H9 (cell line): Measurements from ENCODE around the gene DNAH12. TPM values are rescaled to one million over a fixed set of nuclear protein-coding genes. Genes with fewer than 3 reads are reported as not detected.

Experiments used
- DNase-seq: peaks from one replicate; pipeline ENCODE4 v3.0.0-alpha.2; 2017
- H2AFZ ChIP-seq: one replicate; pipeline ENCODE4 v1.6.1; 2013; ENCODE audit warnings: mild to moderate bottlenecking, low read length, control low read depth, moderate library complexity
- H2AK5ac ChIP-seq: 2 replicates; pipeline ENCODE4 v1.6.1; 2013; ENCODE audit warnings: low read length, control low read depth, mixed read lengths; ENCODE audit not compliant: insufficient read length
- H2BK120ac ChIP-seq: one replicate; pipeline ENCODE4 v1.6.1; 2013; ENCODE audit warnings: low read depth, mild to moderate bottlenecking, low read length, control low read depth, inconsistent platforms; ENCODE audit not compliant: poor library complexity, severe bottlenecking
- H2BK12ac ChIP-seq: 2 replicates; pipeline ENCODE4 v1.6.1; 2013; ENCODE audit warnings: low read length, control low read depth, mixed read lengths, low read depth; ENCODE audit not compliant: insufficient read length
- H2BK15ac ChIP-seq: 2 replicates; pipeline ENCODE4 v1.6.1; 2013; ENCODE audit warnings: low read depth, low read length, control low read depth
- H2BK20ac ChIP-seq: one replicate; pipeline ENCODE4 v1.6.1; 2013; ENCODE audit warnings: low read depth, mild to moderate bottlenecking, low read length, control low read depth, inconsistent platforms; ENCODE audit not compliant: poor library complexity, severe bottlenecking
- H2BK5ac ChIP-seq: 2 replicates; pipeline ENCODE4 v1.6.1; 2013; ENCODE audit warnings: low read length, control low read depth, mixed read lengths; ENCODE audit not compliant: insufficient read length
- H3K14ac ChIP-seq: 2 replicates; pipeline ENCODE4 v1.6.1; 2013; ENCODE audit warnings: low read length, control low read depth; ENCODE audit not compliant: insufficient read depth
- H3K18ac ChIP-seq: 2 replicates; pipeline ENCODE4 v1.6.1; 2013; ENCODE audit warnings: low read depth, mild to moderate bottlenecking, mixed read lengths, low read length, control low read depth; ENCODE audit not compliant: insufficient read length
- H3K23ac ChIP-seq: 2 replicates; pipeline ENCODE4 v1.6.1; 2013; ENCODE audit warnings: low read length, control low read depth, mixed read lengths, low read depth; ENCODE audit not compliant: insufficient read length
- H3K23me2 ChIP-seq: 2 replicates; pipeline ENCODE4 v1.6.1; 2013; ENCODE audit warnings: low read depth, mild to moderate bottlenecking, mixed read lengths, low read length, control low read depth; ENCODE audit not compliant: insufficient read length, poor library complexity, severe bottlenecking
- H3K27ac ChIP-seq: 2 replicates; pipeline ENCODE4 v1.5.1; 2013; ENCODE audit warnings: low read length, control low read depth, mixed read lengths, low read depth; ENCODE audit not compliant: insufficient read length
- H3K27me3 ChIP-seq: 2 replicates; pipeline ENCODE4 v1.6.1; 2013; ENCODE audit warnings: low read length, control low read depth, inconsistent platforms; ENCODE audit not compliant: insufficient read depth
- H3K4ac ChIP-seq: 2 replicates; pipeline ENCODE4 v1.6.1; 2013; ENCODE audit warnings: low read depth, mild to moderate bottlenecking, control low read depth, inconsistent platforms, low read length, moderate library complexity
- H3K4me1 ChIP-seq: 2 replicates; pipeline ENCODE4 v1.6.1; 2013; ENCODE audit warnings: low read length, control low read depth, inconsistent platforms; ENCODE audit not compliant: insufficient read depth
- H3K4me2 ChIP-seq: 2 replicates; pipeline ENCODE4 v1.6.1; 2013; ENCODE audit warnings: low read length, control low read depth, mixed read lengths; ENCODE audit not compliant: insufficient read length, insufficient read depth
- H3K56ac ChIP-seq: 2 replicates; pipeline ENCODE4 v1.6.1; 2013; ENCODE audit warnings: low read depth, mild to moderate bottlenecking, mixed read lengths, low read length, control low read depth; ENCODE audit not compliant: insufficient read length
- H3K79me1 ChIP-seq: 2 replicates; pipeline ENCODE4 v1.6.1; 2013; ENCODE audit warnings: low read depth, mild to moderate bottlenecking, moderate library complexity, low read length, control low read depth, inconsistent platforms; ENCODE audit not compliant: insufficient read depth, poor library complexity, severe bottlenecking
- H3K79me2 ChIP-seq: 2 replicates; pipeline ENCODE4 v1.6.1; 2013; ENCODE audit warnings: low read length, control low read depth, inconsistent platforms; ENCODE audit not compliant: insufficient read depth
- H3K9ac ChIP-seq: 2 replicates; pipeline ENCODE4 v1.6.1; 2013; ENCODE audit warnings: low read length, control low read depth, mixed read lengths; ENCODE audit not compliant: insufficient read length; ENCODE audit errors: extremely low read depth
- H3K9me3 ChIP-seq: one replicate; pipeline ENCODE4 v1.6.1; 2013; ENCODE audit warnings: low read depth, low read length, inconsistent platforms; ENCODE audit not compliant: control insufficient read depth
- H3T11ph ChIP-seq: one replicate; pipeline ENCODE4 v1.6.1; 2013; ENCODE audit warnings: mild to moderate bottlenecking, low read length, control low read depth, inconsistent platforms
- H4K20me1 ChIP-seq: one replicate; pipeline ENCODE4 v1.6.1; 2013; ENCODE audit not compliant: control insufficient read depth, insufficient read length, insufficient read depth
- H4K5ac ChIP-seq: 2 replicates; pipeline ENCODE4 v1.6.1; 2013; ENCODE audit warnings: low read depth, mild to moderate bottlenecking, mixed read lengths, low read length, control low read depth; ENCODE audit not compliant: insufficient read length
- H4K8ac ChIP-seq: replicated peaks from 2 replicates; pipeline ENCODE4 v1.6.1; 2013; ENCODE audit warnings: low read length, control low read depth, mixed read lengths, low read depth; ENCODE audit not compliant: insufficient read length
- H4K91ac ChIP-seq: 2 replicates; pipeline ENCODE4 v1.6.1; 2013; ENCODE audit warnings: low read depth, mild to moderate bottlenecking, moderate library complexity, mixed read lengths, low read length, control low read depth; ENCODE audit not compliant: insufficient read length
- H3K27ac Mint-ChIP-seq, 3 experiments: 2 replicates in 2 of 3; 3 replicates in 1 of 3; pipeline ENCODE4 v1.8.0; 2020 to 2021; ENCODE audit warnings: mixed read lengths in 3 of 3, mild to moderate bottlenecking in 1 of 3, moderate library complexity in 1 of 3
- H3K27me3 Mint-ChIP-seq: 2 replicates; pipeline ENCODE4 v1.8.0; 2021; ENCODE audit warnings: low read depth, mild to moderate bottlenecking, moderate library complexity, mixed read lengths
- H3K36me3 Mint-ChIP-seq, 3 experiments: 2 replicates in 2 of 3; 3 replicates in 1 of 3; pipeline ENCODE4 v1.8.0; 2020 to 2021; ENCODE audit warnings: low read depth in 3 of 3, mixed read lengths in 3 of 3; ENCODE audit not compliant: insufficient read depth in 1 of 3
- H3K4me1 Mint-ChIP-seq, 2 experiments: 2 replicates each; pipeline ENCODE4 v1.8.0; 2020; ENCODE audit warnings: mixed read lengths in 2 of 2
- H3K4me3 Mint-ChIP-seq, 2 experiments: 2 replicates in 1 of 2; 3 replicates in 1 of 2; pipeline ENCODE4 v1.8.0; 2020 to 2021; ENCODE audit warnings: mild to moderate bottlenecking in 2 of 2, mixed read lengths in 2 of 2, moderate library complexity in 1 of 2
- H3K9me3 Mint-ChIP-seq, 2 experiments: 2 replicates in 1 of 2; 3 replicates in 1 of 2; pipeline ENCODE4 v1.8.0; 2020; ENCODE audit warnings: mild to moderate bottlenecking in 2 of 2, mixed read lengths in 2 of 2, moderate library complexity in 1 of 2
- CTCF ChIP-seq: fragments of 200-600 bp; sonication (generic); conservative IDR thresholded peaks from 3 replicates; pipeline ENCODE4 v1.8.0; 2021; ENCODE audit warnings: antibody characterized with exemption, mild to moderate bottlenecking
- WGBS: extraction: QIAGEN DNeasy Blood & Tissue Kit; methylation state at CpG from one replicate; pipeline ENCODE4 v1.1.7; 2013; ENCODE audit warnings: missing lambda C conversion rate, low lambda C conversion rate, mixed read lengths; ENCODE audit not compliant: insufficient read length; ENCODE audit errors: extremely low coverage; 5-methylcytosine and 5-hydroxymethylcytosine counted together
- total RNA-seq: library from RNA; stranded (reverse); gene quantifications from 2 replicates; pipeline ENCODE4 v1.2.1, GENCODE V29; 2021

The DNAH12 gene
- total RNA-seq, 1 experiment from 2014 or later, result not detected

DNA sequence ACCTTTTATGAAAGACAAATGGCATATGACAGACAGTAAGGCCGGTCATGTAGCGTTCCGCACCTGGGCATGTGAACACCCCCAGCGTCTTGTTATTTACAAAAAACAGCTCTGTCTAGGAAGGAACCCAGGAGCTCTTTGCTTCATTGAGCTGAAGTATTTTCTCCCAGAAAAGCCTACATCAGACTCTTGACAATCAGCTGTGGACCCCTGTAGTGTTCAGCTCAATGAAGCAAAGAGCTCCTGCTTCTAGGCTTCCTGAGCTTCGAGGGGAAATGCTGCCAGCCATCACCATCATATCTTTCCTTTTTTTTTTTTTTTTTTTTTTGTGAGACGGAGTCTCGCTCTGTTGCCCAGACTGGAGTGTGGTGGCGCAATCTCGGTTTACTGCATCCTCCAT, 255.7 kb downstream of the DNAH12 start:
- Mint-ChIP-seq H3K4me1 (no peaks in the 10 kb centered on the region), H3K36me3 (peaks cover 0 to 7% (median 0%) of the 10 kb centered on the region in 3 experiments; a peak in 2 of 7 replicates)
- no peak for DNase-seq

More for the DNA sequence above, 255.7 kb downstream of the DNAH12 start:
- H2BK12ac ChIP-seq, result no peak overlapping the region
- no peak overlapping the region for H3K9ac ChIP-seq
- no peaks in the 10 kb centered on the region for H4K20me1 ChIP-seq
- H3K18ac ChIP-seq, result no peak overlapping the region
- Mint-ChIP-seq H3K4me3 (no peak overlapping the region), H3K27me3 (no peaks in the 10 kb centered on the region), H3K9me3 (peaks cover 6 to 7% of the 10 kb centered on the region in 2 experiments; a peak in 3 of 5 replicates), H3K27ac (no peak overlapping the region)
- no peak overlapping the region for H3K56ac ChIP-seq
- H2AK5ac ChIP-seq, result no peak overlapping the region
- H3K4me2 ChIP-seq, result no peak overlapping the region
- no peak overlapping the region for H3K23ac ChIP-seq
- H3K27me3 ChIP-seq, result no peaks in the 10 kb centered on the region
- H2BK15ac ChIP-seq, result no peak overlapping the region
- H3K4ac ChIP-seq, result no peak overlapping the region
- no peak overlapping the region for H3K14ac ChIP-seq
- no peaks in the 10 kb centered on the region for H3K4me1 ChIP-seq
- WGBS, result no CpG with 5 or more reads among the region's 9 CpGs
- H3T11ph ChIP-seq, result no peak overlapping the region
- no peak overlapping the region for H2BK120ac ChIP-seq
- H3K9me3 ChIP-seq, result no peaks in the 10 kb centered on the region
- no peak overlapping the region for H4K91ac ChIP-seq
- no peaks in the 10 kb centered on the region for H3K79me2 ChIP-seq
- no peak overlapping the region for H4K8ac ChIP-seq
- H2AFZ ChIP-seq, result no peak overlapping the region
- no peak overlapping the region for H4K5ac ChIP-seq
- H2BK5ac ChIP-seq, result no peak overlapping the region
- no peaks in the 10 kb centered on the region for H3K79me1 ChIP-seq
- H3K23me2 ChIP-seq, result no peaks in the 10 kb centered on the region
- TF ChIP-seq CTCF, result no peak
- H2BK20ac ChIP-seq, result no peak overlapping the region
- no peak overlapping the region for H3K27ac ChIP-seq
